Hepatocyte (in vitro differentiated cells): ENCODE results near the gene THEM5.

Experiments
- CTCF ChIP-seq: fragments of 200-600 bp; sonication (generic); IDR thresholded peaks from 2 replicates; pipeline ENCODE4 v1.5.1; 2016; ENCODE audit warnings: antibody characterized with exemption, mild to moderate bottlenecking; ENCODE audit not compliant: poor library complexity
- EZH2 ChIP-seq: fragments of 200-600 bp; sonication (generic); IDR thresholded peaks from 2 replicates; pipeline ENCODE4 v1.6.1; 2016; ENCODE audit warnings: antibody characterized with exemption, mild to moderate bottlenecking, borderline replicate concordance

GRCh38 chr1:151893176-151893924, 39.8 kb upstream of the THEM5 start:
- TF ChIP-seq CTCF (no peak), EZH2 (no peak)
